AG04449 (cell line): Measurements from ENCODE around the gene SGMS1.

Experiments used
- CTCF ChIA-PET: fragments of 350-600 bp; formaldehyde crosslinking; extraction: SDS; loops from one replicate; lab custom pipeline; 2021; ENCODE audit warnings: antibody characterized with exemption; lab: Yijun Ruan, JAX
- POLR2A ChIA-PET: fragments of 400-600, 350-600 bp; formaldehyde crosslinking; extraction: SDS; loops from one replicate; lab custom pipeline; 2020; ENCODE audit warnings: antibody characterized with exemption, inconsistent platforms; lab: Yijun Ruan, JAX
- DNase-seq: peaks from one replicate; pipeline ENCODE4 v3.0.0-alpha.2; 2010; ENCODE audit warnings: low read depth, low spot score
- H3K4me3 ChIP-seq: 2 replicates; pipeline ENCODE4 v1.5.1; 2011; ENCODE audit warnings: low read depth, mild to moderate bottlenecking, control low read depth, low read length
- TF ChIP-seq, protein P1 (sequence below): IDR thresholded peaks from one replicate; pipeline ENCODE4 v1.5.1; 2011; ENCODE audit warnings: mild to moderate bottlenecking, moderate library complexity, low read length, control low read depth, inconsistent platforms; ENCODE audit not compliant: insufficient read depth; ENCODE audit errors: missing control alignments

The SGMS1 gene

DNA sequence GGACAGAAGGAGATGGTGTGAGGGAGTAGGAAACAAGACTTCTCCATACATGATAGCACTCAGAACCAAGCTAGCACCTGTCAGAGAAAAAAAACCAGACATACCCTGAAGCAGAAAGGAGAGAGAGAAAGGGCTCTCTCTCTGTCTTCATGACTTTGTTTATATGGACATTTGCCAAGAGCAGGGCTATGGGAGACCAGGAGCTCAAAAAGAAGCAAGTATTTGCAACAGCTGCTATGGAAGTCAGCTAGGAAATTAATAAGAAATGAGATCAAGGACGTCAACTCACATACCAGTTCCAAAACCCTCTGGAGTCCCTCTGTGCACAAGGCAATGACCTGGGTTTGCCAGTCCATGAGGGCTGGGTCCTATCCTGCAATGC lies 111.6 kb downstream of the SGMS1 start:
- no peak for DNase-seq
- ChIA-PET POLR2A (no interaction called here), CTCF (interaction anchor here (1.0 kb wide), 1 partner anchor 12 kb away, joined by 3 read pairs; no protein-coding TSS in a partner anchor)
- H3K4me3 ChIP-seq = no peak overlapping the region
- TF ChIP-seq, protein P1, sequence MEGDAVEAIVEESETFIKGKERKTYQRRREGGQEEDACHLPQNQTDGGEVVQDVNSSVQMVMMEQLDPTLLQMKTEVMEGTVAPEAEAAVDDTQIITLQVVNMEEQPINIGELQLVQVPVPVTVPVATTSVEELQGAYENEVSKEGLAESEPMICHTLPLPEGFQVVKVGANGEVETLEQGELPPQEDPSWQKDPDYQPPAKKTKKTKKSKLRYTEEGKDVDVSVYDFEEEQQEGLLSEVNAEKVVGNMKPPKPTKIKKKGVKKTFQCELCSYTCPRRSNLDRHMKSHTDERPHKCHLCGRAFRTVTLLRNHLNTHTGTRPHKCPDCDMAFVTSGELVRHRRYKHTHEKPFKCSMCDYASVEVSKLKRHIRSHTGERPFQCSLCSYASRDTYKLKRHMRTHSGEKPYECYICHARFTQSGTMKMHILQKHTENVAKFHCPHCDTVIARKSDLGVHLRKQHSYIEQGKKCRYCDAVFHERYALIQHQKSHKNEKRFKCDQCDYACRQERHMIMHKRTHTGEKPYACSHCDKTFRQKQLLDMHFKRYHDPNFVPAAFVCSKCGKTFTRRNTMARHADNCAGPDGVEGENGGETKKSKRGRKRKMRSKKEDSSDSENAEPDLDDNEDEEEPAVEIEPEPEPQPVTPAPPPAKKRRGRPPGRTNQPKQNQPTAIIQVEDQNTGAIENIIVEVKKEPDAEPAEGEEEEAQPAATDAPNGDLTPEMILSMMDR = no peak

DNA sequence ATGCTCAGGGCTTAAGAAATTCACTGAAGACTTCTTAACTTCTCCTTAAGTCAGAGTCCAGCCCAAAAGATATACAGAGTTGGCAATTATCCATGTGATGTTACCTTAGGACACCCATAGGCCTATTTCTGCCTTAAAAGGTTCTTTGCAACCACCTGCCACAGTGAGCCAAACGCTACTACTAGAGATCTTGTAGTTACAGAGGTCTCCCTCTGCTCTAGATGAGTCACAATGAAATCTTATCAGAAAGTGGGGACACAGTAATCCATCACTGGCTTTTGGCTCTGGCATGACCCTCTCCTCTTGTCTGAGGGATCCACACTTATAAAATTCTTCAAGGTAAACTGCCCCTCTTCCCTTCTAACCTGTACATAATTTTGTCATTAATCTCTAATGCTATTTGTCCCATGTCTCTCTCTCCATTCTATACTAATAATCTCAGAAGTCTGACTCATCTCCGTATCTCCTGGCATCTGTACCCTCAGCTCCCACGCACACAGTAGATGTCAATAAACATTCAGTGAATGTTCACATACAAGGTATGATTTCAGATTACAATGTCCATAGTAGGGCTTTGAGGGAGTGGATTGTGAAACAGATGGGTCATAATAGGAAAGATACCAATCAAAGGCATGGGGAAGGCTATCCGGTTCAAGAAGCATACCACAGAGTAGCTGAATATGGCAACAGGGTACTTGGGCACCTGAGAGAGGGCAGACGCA lies 112.1 kb downstream of the SGMS1 start:
- no peak for DNase-seq
- TF ChIP-seq, protein P1 = no peak
- ChIA-PET CTCF (no interaction called here), POLR2A (no interaction called here)
- no peak overlapping the region for H3K4me3 ChIP-seq

DNA sequence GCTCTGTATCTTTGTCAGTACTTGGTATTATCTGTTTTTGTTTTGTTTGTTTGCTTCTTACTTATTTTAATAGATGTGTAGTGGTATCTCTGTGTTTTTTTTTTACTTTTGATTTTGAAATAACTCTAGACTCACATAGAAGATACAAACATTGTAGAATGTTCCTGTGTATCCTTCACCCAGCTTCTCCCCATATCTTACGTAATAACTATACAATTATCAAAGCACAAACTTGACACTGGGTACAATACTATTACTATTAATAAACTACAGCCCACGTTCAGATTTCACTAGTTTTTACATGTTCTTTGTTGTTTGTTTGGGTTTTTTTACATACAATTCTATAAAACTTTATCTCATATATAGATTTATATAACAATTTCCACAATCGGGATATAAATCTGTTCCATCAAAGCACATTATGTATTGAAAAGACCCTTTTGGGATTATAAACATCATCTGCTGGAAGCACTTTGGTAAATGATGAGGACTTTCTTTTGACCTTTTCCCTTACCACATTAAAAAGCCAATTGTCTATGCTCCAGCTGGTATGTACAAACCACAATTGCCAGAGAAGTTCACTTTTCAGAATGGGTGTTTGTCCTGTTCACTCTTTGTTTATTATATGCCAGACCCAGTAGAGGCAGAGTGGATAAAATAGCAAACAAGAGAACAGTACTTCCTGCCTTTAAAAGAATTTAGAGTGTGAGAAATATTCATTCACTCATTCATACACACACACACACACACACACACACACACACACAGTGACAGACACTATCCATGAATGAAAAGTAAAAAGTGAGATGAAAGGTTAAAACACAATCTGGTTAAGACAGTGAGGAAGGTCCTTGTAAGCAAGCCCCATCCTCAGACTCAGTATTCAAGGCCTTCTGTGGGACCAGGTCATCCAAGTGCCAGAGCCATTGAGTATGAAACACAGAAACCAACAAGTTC lies 113.0 kb downstream of the SGMS1 start:
- POLR2A ChIA-PET = no interaction called here
- TF ChIP-seq, protein P1 = no peak
- DNase-seq = no peak
- CTCF ChIA-PET = interaction anchor here (1.1 kb wide), 1 partner anchor 48 kb away, joined by 3 read pairs; no protein-coding TSS in a partner anchor
- no peak overlapping the region for H3K4me3 ChIP-seq

DNA sequence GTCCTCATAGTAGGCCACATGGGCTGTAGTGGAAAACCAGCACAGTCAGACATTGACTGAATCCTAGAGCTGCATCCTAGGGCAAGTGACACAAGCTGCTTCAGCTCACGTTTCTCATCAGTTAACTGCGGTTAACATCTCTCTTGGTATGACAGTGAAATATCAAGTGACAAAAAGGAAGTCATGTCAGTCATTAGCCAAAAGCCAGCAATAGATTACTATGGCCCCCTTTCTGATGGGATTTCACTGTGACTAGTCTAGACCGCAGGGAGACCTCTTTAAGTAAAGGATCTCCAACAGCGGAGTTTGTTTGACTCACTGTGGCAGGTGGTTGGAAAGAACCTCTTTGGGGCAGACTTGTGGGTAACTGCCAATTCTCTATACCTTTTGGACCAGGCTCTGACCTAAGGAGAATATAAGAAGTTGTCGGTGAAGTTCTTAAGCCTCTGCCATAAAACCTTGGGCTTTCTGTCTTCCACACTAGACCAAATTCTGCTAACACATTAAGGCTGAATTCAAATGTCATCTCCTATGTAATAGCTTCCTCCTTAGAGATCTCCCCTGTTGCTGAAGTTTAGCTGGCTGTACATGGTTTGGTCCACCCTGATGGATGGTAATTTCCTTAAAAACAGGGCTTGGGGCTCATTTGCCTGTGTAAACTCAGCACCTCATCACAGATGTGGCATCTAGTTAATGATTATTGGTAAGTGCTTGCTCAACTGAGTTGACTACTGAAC lies 115.3 kb downstream of the SGMS1 start:
- TF ChIP-seq, protein P1 = no peak
- no peak overlapping the region for H3K4me3 ChIP-seq
- CTCF ChIA-PET = interaction anchor here (0.7 kb wide), 1 partner anchor 10 kb away, joined by 3 read pairs; no protein-coding TSS in a partner anchor
- no peak for DNase-seq
- POLR2A ChIA-PET = interaction anchor here (0.6 kb wide), 1 partner anchor 84 kb away, joined by 4 read pairs; no protein-coding TSS in a partner anchor

DNA sequence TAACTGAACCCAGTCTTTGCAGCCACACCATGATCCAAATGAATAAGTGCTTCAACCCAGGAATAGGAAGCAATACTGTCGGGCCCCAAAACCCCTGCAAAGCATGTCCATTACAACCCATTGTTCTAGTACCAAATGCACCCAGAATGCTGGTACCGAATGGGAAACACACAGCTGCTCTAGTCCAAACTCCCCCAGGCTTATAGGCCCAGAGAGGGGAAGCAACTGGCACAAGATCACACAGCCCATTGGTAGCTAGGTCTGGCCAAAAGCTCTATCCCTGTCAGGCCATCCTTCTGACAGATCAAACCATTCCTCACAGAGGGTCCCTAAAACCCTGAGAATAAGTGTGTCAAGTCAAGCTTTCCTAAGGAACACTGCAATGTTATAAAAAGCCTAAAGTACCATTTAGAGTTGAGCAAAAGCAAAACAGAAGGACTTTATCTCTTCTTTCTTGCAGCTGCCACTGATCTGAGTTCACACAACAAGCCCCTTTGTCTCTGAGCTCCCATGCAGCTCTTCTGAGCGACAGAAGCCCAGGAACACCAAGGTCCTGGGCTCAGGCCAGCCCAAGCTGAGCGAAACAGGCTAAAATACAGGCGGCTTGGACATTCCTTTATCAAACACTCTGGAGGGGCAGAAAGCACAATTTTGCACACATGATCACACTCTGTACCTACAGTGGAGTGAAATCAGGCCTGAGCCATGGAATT lies 116.7 kb downstream of the SGMS1 start:
- TF ChIP-seq, protein P1 = no peak
- CTCF ChIA-PET = interaction anchor here (0.7 kb wide), 1 partner anchor 9 kb away, joined by 3 read pairs; no protein-coding TSS in a partner anchor
- DNase-seq = no peak
- no peak overlapping the region for H3K4me3 ChIP-seq
- POLR2A ChIA-PET = no interaction called here
